Ishikawa (cell line): ENCODE data around the gene CDCA8.

Experiments used
- CEBPB ChIP-seq: IDR thresholded peaks from 2 replicates; pipeline ENCODE4 v1.6.1; 2012
- CREB1 ChIP-seq: IDR thresholded peaks from 2 replicates; pipeline ENCODE4 v1.6.1; 2012; ENCODE audit warnings: low read depth
- EGR1 ChIP-seq: IDR thresholded peaks from 2 replicates; pipeline ENCODE4 v1.6.1; 2012
- EP300 ChIP-seq: IDR thresholded peaks from 2 replicates; pipeline ENCODE4 v1.6.1; 2012; ENCODE audit warnings: borderline replicate concordance
- FOXM1 ChIP-seq: IDR thresholded peaks from 2 replicates; pipeline ENCODE4 v1.6.1; 2012; ENCODE audit warnings: low read depth, borderline replicate concordance
- MAX ChIP-seq: IDR thresholded peaks from 2 replicates; pipeline ENCODE4 v1.6.1; 2012
- NFIC ChIP-seq: IDR thresholded peaks from 2 replicates; pipeline ENCODE4 v1.6.1; 2012
- RAD21 ChIP-seq: IDR thresholded peaks from 2 replicates; pipeline ENCODE4 v1.6.1; 2012; ENCODE audit warnings: low read depth
- REST ChIP-seq: IDR thresholded peaks from 2 replicates; pipeline ENCODE4 v1.6.1; 2012; ENCODE audit warnings: low read depth, mild to moderate bottlenecking
- TAF1 ChIP-seq: IDR thresholded peaks from 2 replicates; pipeline ENCODE4 v1.6.1; 2012; ENCODE audit warnings: low read depth, mild to moderate bottlenecking
- TCF12 ChIP-seq: IDR thresholded peaks from 2 replicates; pipeline ENCODE4 v1.6.1; 2012; ENCODE audit warnings: low read depth
- TEAD4 ChIP-seq: IDR thresholded peaks from 2 replicates; pipeline ENCODE4 v1.6.1; 2012
- YY1 ChIP-seq: IDR thresholded peaks from 2 replicates; pipeline ENCODE4 v1.6.1; 2012; ENCODE audit warnings: low read depth
- ZBTB7A ChIP-seq: IDR thresholded peaks from 2 replicates; pipeline ENCODE4 v1.6.1; 2012; ENCODE audit warnings: low read depth

GRCh38 chr1:37714689-37715088, 22.4 kb downstream of the CDCA8 start:
- TF ChIP-seq EP300 (no peak), MAX (no peak), ZBTB7A (no peak), TAF1 (no peak), CEBPB (no peak), REST (no peak), CREB1 (no peak), NFIC (no peak), TCF12 (no peak), RAD21 (no peak), TEAD4 (no peak), EGR1 (no peak), YY1 (no peak), FOXM1 (no peak)
